ENCODE results near the gene ORMDL3.

DNA sequence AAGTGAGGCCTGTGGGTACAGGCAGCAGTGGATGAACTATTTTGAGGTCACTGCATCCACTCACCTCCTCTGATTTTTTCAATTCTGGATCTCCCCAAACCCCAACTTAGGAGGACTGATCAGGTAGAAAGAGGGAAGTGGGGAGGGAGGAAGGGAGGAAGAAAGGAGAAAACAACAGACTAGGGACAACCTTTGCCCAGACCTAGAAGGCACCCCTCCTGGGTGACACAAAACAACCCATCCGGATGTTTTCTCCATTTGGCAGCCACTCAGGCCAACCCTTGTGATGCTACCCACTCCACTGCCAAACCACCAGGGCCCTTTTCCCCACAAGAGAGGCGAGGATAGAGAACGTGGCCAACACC is 2.7 kb downstream of the ORMDL3 start:
- TF ChIP-seq, protein P1, sequence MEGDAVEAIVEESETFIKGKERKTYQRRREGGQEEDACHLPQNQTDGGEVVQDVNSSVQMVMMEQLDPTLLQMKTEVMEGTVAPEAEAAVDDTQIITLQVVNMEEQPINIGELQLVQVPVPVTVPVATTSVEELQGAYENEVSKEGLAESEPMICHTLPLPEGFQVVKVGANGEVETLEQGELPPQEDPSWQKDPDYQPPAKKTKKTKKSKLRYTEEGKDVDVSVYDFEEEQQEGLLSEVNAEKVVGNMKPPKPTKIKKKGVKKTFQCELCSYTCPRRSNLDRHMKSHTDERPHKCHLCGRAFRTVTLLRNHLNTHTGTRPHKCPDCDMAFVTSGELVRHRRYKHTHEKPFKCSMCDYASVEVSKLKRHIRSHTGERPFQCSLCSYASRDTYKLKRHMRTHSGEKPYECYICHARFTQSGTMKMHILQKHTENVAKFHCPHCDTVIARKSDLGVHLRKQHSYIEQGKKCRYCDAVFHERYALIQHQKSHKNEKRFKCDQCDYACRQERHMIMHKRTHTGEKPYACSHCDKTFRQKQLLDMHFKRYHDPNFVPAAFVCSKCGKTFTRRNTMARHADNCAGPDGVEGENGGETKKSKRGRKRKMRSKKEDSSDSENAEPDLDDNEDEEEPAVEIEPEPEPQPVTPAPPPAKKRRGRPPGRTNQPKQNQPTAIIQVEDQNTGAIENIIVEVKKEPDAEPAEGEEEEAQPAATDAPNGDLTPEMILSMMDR (IDR thresholded peaks at IDR 0.05), result no peak
- peak; percentile 44 for TF ChIP-seq POLR2A (IDR thresholded peaks at IDR 0.05)
